SK-MEL-5 (cell line): ENCODE results near the gene ZMYM2. TPM values are rescaled to one million over a fixed set of nuclear protein-coding genes. Genes with fewer than 3 reads are reported as not detected.

ENCODE experiments used
- DNase-seq: peaks from one replicate; pipeline ENCODE4 v3.0.0-alpha.2; 2016; ENCODE audit warnings: low read depth, low spot score
- in situ Hi-C: cut with HindIII; loops from 2 replicates; pipeline ENCODE4 v1.10.0; 2016; ENCODE audit warnings: low sequenced_read_pairs, high pct_unique_total_duplicates, low pct_unique_long_range_greater_than_20kb
- total RNA-seq: library from RNA; depleted of rRNA; stranded (reverse); fragments of >200 nt; shearing (Covaris generic); gene quantifications from 2 replicates; pipeline ENCODE4 v1.2.3, GENCODE V29; 2014

Gene ZMYM2
- total RNA-seq, 1 experiment from 2014 or later: 84.6 TPM

DNA sequence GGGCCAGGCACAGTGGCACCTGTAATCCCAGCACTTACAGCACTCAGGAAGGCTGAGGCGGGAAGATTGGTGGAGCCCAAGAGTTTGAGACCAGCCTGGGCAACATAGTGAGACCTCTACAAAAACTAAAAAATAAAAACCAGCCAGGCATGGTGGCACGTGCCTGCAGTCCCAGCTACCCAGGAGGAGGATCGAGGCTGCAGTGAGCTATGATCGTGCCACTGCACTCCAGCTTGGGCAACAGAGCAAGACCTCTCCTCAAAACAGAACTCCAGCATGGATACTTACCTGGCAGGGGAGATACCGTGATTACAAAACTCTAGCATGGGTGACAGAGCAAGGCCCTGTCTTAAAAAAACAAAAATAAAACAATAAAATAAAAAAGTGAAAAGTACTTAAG, 107.0 kb downstream of the ZMYM2 start:
- in situ Hi-C loops: no loop called here
- DNase-seq: no peak

DNA sequence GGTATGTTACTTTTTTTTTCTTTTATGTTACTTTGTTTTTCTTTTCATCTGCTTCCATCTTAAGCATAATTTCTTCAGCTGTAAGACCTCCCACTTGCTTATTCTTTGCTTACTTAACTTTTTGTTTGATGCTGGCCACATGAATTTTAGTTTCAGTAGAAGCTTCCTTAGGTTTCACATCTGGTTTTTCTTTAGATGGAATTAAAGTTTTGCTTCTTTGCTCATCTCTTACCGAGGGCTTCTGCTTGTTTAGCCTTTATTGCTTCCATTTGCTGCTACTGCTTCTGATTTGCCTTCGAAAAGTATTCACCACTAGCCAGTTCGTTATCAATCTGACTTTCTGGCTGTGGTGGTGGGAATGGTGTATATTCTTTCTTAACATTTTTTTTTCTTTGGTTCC, 111.4 kb downstream of the ZMYM2 start:
- no peak for DNase-seq
- in situ Hi-C loops: no loop called here

DNA sequence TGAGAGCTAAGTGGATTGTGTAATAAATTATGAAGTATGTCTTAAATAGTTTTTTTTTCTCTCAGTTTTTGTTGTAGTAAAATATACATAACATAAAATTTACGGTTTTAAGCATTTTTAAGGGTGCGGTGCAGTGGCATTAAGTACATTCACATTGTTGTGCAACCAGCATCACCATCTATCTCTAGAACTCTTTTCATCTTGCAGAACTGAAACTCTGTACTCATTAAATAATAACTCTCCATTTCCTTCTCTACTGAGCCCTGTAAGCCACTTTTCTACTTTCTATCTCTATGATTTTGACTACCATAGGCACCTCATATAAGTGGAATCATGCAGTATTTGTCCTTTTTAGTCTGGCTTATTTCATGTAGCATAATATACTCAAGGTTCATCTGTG, 115.2 kb downstream of the ZMYM2 start:
- no peak for DNase-seq
- in situ Hi-C loops: no loop called here

DNA sequence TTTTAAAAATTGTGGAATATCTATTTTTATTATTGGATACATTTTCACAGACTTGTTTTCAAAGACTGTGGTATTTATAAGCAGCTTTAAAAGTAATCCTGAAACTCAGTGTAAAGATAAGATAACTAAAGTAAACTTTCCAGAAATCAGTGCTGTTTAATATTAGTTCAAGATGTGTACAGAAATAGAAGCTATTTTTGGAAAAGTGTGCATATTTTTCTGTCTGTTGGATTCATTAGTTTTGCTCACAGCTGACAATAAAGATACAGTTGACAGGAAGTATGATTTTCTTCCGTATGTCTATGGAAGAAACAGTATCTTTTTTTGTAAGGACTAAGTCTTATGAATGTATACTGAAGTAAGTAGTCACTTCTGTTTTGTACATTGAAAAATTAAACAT, 116.4 kb downstream of the ZMYM2 start:
- DNase-seq: no peak
- in situ Hi-C loops: no loop called here

DNA sequence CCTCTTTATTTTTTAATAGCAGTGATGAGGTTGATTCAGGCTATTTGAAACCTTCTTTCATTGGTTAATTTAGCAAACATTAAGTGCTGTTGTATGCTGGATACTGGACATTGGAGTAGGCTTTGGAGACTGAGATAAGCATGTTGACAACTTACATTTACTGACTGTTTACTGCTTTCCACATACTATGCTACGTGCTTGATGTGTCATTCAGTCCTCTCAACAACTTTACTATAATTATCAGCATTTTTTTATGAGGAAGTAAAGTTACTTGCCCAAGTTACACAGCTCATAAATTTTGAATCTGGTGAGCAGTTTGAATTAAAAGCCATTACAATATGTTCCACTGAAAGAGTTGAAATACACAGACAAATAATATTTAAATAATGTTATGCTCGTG, 118.6 kb downstream of the ZMYM2 start:
- no peak for DNase-seq
- in situ Hi-C loops: no loop called here

DNA sequence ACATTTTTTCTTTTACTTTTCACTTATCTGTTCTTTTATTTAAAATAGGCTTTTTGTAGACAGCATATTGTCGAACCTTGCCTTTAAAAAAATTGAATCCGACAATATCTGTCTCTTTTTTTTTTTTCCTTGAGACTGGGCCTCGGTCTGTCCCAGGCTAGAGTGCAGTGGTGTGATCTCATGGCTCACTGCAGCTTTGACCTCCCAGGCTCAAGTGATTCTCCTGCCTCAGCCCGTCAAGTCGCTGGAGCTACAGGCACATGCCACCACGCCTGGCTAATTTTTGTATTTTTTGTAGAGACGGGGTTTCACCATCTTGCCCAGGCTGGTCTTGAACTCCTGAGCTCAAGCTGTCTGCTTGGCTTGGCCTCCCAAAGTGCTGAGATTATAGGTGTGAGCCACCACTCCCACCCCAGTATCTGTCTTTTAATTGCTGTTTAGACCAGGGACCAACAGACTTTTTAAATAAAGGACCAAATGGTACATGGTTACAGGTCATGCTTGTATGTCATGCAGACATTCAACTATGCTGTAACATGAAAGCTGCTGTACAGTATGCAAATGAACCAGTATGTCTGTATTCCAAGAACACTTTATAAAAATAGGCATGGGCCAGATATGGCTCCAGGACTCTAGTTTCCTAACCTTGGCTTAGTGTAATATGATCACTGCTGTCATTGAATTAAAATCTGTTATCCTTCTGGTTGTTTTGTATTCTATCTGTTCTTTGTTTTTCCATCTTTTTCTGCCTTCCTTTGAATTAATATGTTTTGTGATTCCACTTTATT, 122.0 kb downstream of the ZMYM2 start:
- in situ Hi-C loops: no loop called here
- no peak for DNase-seq

DNA sequence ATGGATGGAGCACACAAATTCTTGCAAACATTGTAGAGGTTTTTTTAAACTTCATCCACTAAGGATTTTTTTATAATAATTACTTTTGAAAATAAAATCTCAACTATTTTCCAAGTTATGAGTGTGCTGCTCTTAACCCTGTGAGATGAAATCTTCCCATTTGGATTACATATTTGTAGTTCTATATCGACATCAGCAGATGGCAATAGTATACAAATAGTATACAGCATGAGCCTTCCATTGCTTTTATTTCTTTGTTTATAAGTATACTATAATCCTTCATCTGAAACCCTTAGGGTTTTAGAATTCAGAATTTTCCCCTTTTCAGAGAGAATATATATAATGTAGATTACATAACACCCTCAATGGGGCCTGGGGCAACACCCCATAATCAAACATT, 131.8 kb downstream of the ZMYM2 start:
- in situ Hi-C loops: no loop called here
- DNase-seq: peak; percentile 48

DNA sequence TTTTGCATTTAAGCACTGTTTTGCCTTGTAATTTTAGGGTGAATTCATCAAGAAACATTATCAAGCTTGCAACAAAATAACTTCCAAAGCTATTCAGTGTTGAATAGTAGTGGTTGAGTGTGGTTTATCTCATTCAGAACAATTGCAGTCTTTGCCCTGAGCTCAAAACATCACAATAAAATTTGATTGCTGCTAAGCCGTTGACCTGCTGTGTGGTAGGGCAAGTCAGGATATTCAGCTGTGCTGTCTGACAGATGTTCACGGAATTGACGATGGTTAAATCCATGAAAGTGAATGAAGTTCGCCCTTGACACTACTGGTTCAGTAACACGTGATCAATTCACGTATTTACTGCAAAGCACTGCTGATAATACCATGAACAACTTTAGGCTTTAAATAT, 135.4 kb downstream of the ZMYM2 start:
- no peak for DNase-seq
- in situ Hi-C loops: no loop called here

DNA sequence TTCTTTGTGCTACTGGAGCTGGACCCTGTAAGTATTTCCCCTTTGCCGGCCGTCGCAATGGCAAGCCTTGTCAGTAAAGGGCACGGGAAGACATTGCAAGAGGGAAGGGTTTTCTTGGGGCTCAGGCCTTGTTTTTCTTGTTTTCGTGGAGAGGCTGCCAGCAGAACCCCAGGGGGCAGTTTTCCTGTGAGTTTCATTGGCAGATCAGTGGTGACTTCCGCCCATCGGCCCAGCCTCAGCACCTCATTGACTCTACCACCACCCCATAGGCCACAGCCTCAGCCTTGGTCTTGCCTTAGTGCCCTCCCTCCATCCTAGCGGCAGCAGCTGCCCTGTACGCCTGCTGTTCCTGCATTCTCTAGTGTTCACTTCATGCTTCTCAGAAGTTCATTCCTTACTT, 140.8 kb downstream of the ZMYM2 start:
- DNase-seq: no peak
- in situ Hi-C loops: no loop called here

DNA sequence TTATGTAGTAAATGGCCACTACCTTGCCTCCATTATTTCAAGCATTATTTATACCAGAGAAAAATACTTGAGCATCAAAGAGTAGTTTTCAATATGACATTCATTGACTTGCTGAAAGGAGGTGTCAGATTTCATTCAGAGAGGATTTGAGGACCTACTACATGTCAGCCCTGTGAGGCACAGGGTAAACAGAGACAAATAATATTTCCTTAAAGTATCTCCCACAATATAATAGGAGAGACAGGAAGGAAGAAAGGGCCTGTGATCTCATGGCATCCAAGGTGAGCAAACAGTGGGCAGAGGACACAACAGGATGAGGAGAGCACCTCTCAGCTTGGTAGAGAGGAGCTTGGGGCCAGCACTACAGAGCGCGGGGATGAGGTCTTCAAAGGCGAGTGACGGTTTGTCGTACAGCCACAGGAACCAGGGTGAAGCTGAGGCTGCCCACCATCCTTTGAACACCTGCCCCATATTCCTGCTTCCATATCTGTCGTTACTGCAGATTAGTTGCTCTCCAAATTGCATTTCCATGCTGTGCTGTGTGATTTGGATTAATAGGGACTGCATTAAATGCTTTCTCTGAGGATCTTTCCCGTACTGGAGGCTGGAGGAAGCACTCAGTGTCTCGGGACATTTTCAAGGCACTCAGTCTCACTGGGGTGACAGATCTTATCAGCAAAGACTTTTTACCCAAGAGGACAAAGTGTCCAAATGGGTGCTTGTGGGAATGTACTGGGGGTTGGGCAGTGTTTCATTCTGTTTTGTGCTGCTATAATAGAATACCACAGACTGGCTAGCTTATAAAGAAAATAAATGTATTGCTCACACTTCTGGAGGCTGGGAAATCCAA, 143.2 kb downstream of the ZMYM2 start:
- DNase-seq: no peak
- in situ Hi-C loops: no loop called here

DNA sequence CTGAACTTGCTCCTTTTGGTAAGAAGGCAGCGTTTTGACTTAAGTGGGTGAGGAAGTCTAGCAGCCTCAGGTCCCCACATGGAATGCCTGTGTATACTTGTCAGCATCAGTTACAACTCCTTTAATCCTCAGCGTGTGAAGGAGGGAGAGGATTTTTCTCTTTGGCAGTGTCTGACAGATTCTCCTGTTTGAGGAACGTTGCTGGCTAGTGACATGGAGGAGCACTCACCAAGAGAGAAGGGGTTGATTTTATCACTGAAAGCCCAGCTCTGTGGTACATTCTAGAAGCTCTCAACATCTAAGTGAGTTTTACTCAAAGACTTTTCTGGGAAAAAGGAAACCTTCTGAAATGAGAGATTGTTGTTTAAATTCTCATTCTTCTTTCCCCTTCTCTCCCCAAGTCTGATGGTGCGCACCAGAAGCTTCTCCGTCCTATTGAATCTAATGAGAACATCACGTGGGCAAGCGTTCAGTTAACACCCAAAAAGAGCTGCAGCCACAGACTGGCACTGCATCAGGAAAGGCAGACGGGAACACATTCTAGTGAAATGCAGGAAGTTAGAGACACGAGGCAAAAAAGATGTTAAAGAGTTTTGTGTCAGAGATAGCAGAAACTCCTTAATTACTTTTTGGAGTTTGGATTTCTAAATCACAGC, 144.1 kb downstream of the ZMYM2 start:
- in situ Hi-C loops: no loop called here
- no peak for DNase-seq

DNA sequence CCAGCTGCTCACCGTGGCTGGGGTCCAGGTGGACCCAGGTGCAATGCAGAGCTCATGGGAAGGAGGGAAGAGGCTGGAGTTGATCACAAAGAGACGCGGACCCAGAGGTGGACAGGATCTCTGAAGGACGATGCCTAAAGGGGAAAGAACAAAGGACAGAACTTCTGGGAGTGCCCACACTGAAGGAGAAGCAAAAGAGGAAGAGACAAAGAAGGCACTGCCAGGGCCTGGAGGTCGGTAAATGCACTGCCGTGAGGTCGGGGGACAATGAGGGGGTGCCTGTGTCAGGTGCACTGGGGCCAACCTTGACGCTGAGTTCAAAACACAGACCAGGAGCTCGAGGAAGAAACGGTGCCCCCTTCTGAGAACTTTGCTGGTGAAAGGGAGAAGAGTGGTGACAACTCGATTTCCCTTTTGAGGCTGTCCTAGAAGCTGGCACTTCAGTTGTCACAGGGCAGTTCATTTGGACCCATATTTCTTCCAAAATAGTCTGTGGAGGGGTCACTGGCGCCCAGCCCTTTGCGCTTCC, 146.7 kb downstream of the ZMYM2 start:
- in situ Hi-C loops: no loop called here
- no peak for DNase-seq

DNA sequence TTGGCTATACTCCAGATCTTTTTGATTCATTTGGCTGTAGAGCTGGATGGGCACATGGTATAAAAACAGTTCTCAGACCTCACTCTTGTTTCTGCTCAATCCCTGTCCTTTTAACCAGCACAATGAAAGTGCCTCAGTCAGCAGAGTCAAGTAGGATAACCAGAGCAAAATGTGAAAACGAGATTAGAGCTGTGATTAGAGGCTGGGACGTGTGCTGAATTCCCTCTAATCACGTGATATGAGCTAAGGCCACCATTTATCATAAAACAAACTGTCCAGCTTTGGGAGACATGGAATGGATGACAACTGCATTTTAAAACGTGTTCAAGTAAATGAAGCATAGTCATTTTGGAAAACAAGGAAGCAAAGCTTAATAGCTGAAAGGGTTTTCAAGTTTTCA, 148.2 kb downstream of the ZMYM2 start:
- in situ Hi-C loops: no loop called here
- DNase-seq: no peak

DNA sequence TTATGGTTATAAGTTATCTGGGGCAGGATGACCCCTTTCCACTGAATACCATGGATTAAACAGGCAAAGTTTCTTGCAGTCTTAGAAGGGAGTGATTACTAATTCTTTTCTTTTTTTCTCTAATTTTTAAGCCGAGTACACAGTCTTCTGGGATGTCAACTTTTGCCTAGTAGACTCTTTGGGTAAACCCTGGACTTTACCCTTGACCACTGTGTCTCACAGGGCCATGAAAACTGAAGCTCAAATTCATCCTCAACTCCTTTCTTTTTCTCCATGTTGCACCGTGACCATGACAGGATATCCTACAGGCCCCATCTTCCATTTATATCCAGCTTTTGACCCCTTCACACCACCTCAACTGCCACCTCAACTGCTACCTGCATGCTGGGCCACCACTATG, 150.5 kb downstream of the ZMYM2 start:
- no peak for DNase-seq
- in situ Hi-C loops: no loop called here

DNA sequence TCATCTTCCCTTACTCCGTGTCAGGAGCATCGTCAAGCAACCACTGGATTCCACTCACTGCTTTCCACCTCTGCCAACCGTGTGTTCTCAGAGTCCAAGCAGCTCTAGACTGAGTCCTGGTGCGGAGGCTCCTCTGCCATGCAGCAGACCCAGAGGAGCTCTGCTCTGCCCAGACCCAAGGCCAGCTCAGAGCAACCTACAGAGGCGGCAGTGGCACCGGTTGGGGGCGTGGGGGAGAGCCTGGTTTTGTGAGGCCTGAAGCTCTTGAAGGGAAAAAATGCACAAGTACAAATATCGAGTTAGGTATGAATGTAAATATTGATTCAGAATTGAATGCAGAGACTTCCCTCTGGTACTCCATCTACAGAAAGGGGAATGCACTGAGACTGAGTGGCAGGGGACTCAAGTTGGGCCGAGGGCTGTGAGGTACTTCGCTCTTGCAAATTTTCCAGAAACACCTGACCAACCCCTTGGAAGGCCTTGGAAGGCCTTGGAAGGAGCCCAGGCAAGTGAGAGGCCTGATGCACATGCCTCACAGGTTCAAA, 155.6 kb downstream of the ZMYM2 start:
- no peak for DNase-seq
- in situ Hi-C loops: no loop called here

DNA sequence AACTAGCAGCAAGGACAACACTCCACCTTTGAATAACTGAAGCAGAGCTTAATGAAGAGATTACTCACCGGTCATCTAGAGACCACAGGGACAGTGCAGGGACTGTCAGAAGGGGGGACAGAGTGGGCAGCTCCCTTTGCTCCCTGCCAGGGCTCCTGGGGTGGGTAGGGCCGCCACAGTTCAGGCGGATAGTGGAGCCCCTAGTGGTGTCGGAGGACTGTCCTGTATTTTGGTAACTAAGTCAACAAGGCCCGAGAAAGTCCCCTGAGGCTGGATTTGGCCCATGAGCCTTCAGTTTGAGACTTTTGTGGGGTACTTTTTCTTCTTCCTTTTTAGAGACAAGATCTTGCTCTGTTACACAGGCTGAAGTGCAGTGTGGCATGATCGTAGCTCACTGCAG, 157.7 kb downstream of the ZMYM2 start:
- in situ Hi-C loops: no loop called here
- no peak for DNase-seq

DNA sequence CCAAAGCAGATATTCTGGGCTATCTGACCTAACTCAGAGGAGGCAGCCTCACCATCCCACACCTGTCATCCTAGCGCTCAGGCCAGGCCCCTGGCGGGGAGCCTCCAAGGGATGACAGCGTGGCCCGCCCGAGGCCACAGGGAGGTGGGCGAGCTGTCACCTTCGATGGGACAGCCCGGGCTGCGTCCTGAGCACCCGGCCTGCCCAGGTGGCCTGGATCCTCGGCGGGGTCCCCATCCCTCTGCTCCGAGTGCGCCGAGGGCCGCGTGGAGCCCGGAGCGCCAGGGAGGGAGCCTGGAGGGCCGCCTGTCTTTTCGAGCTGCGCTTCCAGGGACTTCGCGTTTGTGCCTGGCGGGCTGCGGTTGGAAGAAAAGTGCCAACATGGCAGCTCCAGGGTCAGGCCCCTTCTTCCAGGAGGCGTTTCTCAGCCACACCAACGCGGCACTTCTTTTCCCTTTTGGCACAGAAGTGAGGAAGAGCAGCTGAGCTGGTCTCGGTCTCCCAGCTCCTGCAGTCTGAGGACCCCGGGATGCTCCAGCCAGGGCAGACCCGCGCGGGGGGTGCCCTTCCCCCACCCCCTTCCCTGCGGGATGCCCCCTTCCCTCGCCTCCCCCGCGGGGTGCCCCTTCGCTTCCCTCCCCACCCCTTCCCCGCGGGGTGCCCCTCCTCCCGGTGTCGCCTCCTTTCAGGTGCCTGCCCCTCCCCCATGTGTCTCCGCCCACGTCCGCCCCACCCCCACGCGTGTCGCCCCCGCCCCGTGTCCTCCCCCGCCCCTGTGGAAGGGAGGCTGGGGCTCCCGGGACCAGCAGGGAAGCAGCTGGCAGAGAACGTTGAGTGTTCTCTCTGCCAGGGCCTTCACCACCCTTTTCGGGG, 160.0 kb downstream of the ZMYM2 start:
- in situ Hi-C loops: no loop called here
- DNase-seq: peak; percentile 41
